Psoas muscle (tissue), 8 donors: ENCODE data around the gene CRY1. TPM values are rescaled to one million over a fixed set of nuclear protein-coding genes. Genes with fewer than 3 reads are reported as not detected.
A peak's percentile ranks its signal among the peaks of the same experiment; 100 is the strongest.

ENCODE experiments used
- ATAC-seq, 4 donors: fragments of 200-7000 bp; cut with Tn5 transposase; one replicate each; pipeline ENCODE4 v1.9.1; 2020; ENCODE audit warnings: moderate library complexity in 3 of 4, mild to moderate bottlenecking in 2 of 4
- DNase-seq, 2 donors: peaks; one replicate each; pipeline ENCODE4 v3.0.0-alpha.2; 2020
- H3K27ac ChIP-seq: fragments of 200-600 bp; one replicate; pipeline ENCODE4 v1.8.0; 2022
- H3K27me3 ChIP-seq, 3 donors: fragments of 200-600 bp in 1 of 3; one replicate each; pipeline versions ENCODE4 v1.6.1 to v1.8.0; 2013 to 2022; ENCODE audit warnings: low read length in 2 of 3, mild to moderate bottlenecking in 2 of 3, moderate library complexity in 1 of 3; ENCODE audit not compliant: insufficient read depth in 3 of 3
- H3K36me3 ChIP-seq, 2 donors: fragments of 200-600 bp in 1 of 2; one replicate each; pipeline versions ENCODE4 v1.6.1 to v1.8.0; 2013 to 2022; ENCODE audit warnings: low read depth in 1 of 2, mild to moderate bottlenecking in 1 of 2, moderate library complexity in 1 of 2; ENCODE audit not compliant: insufficient read depth in 1 of 2
- H3K4me1 ChIP-seq: fragments of 200-600 bp; one replicate; pipeline ENCODE4 v1.8.0; 2022
- H3K4me3 ChIP-seq: fragments of 200-600 bp; one replicate; pipeline ENCODE4 v1.8.0; 2022; ENCODE audit warnings: mild to moderate bottlenecking
- H3K9me3 ChIP-seq: fragments of 200-600 bp; one replicate; pipeline ENCODE4 v1.8.0; 2022
- CTCF ChIP-seq: fragments of 200-600 bp; IDR thresholded peaks from one replicate; pipeline ENCODE4 v1.8.0; 2022; ENCODE audit warnings: antibody characterized with exemption
- WGBS, 3 donors: extraction: QIAGEN DNeasy Blood & Tissue Kit; methylation state at CpG; one replicate each; pipeline versions ENCODE4 v1.1.6 to v1.1.7; 2013; 5-methylcytosine and 5-hydroxymethylcytosine counted together
- intact Hi-C, 2 donors: fragments of 100-400 bp; cut with DNase I; formaldehyde crosslinking; loops; one replicate each; pipeline versions ENCODE4 v1.11.0 to v1.14.2; 2022
- long read RNA-seq, 2 donors: library from polyadenylated mRNA; unstranded; transcript quantifications; one replicate each; pipeline ENCODE4 v2.0.0, GENCODE V29; 2021
- polyA plus RNA-seq, 3 donors: library from polyadenylated mRNA; stranded (reverse); fragments of 200-250 nt; gene quantifications; one replicate each; pipeline ENCODE4 v1.2.3, GENCODE V29; 2013
- total RNA-seq, 4 donors: library from RNA; stranded (reverse); fragmentation: NEBNext Ultra II Directional in 2 of 4; extraction: Animal tissue kit (Norgen Biotek cat#: 25700) in 2 of 4; gene quantifications; one replicate each; pipeline versions ENCODE4 v1.2.1 to v1.2.4, GENCODE V29; 2021 to 2023
- donor health status: healthy with polysubstance abuse.
- donor health status: DM: no; HTN: no; CAD: no; lungs with moderate emphysema.
- donor health status: Bipolar disorder and iron deficiency.
- donor health status: healthy.
- donor health status: DM: yes; HTN: yes; CAD: no.
- donor health status: DM: no; HTN: no; CAD: no.
- donor health status: DM: no; HTN: no; CAD: no.
- donor health status: DM: yes; HTN: yes; CAD: no.

CRY1 gene
- total RNA-seq (10 to 100 TPM; 10.2 to 18.8 (median 12.9) TPM), polyA plus RNA-seq (10 to 100 TPM in 1 of 3 donors, 1 to 10 TPM in 2; 8.8 to 23.3 (median 9.3) TPM)
- long read RNA-seq, donor 1, transcript CRY1-201 (13 exons, 3,267 nt): major isoform, 30 of 36 reads
- long read RNA-seq, donor 1, partial matches to known transcripts: 3 of 36 reads
- long read RNA-seq, donor 1, other reads (novel, unspliced or antisense): 3 of 36 reads
- long read RNA-seq, donor 2, transcript CRY1-201 (13 exons, 3,267 nt): major isoform, 42 of 58 reads
- long read RNA-seq, donor 2, partial matches to known transcripts: 8 of 58 reads
- long read RNA-seq, donor 2, other reads (novel, unspliced or antisense): 8 of 58 reads

- ATAC-seq: peak; percentile 95 to 97 (median 96)
- no peak for TF ChIP-seq CTCF
Observed at GRCh38 chr12:107093417-107094182, at the start of gene CRY1. Gene CRY1 (minus strand): TSS chr12:107093549. CDS start chr12:107092961, 588 bp downstream.

GRCh38 chr12:107139787-107140186, 46.4 kb upstream of the CRY1 start:
- Histone ChIP-seq H3K4me3 (no peak overlapping the region), H3K4me1 (no peaks in the 10 kb centered on the region), H3K27me3 (no peaks in the 10 kb centered on the region), H3K9me3 (no peaks in the 10 kb centered on the region), H3K36me3 (no peaks in the 10 kb centered on the region), H3K27ac (no peak overlapping the region)
- no peak for TF ChIP-seq CTCF
- ATAC-seq: no peak
- intact Hi-C loops: no loop called here
- DNase-seq: no peak
- WGBS, 3 donors: 77 to 89% (median 79%) methylated on average over 1 of the region's 1 CpG

More at GRCh38 chr12:107093417-107094182, at the start of gene CRY1:
- H3K4me3 ChIP-seq: peak within 1 kb of the TSS; percentile 96
- WGBS, 3 donors: 1% methylated on average over 68 to 74 of the region's 74 CpGs
- no peaks in the 10 kb centered on the region for H3K36me3 ChIP-seq
- H3K27me3 ChIP-seq: no peaks in the 10 kb centered on the region
- peak within 1 kb of the TSS; percentile 98 for H3K27ac ChIP-seq
- no peaks in the 10 kb centered on the region for H3K9me3 ChIP-seq
- peaks cover 17% of the 10 kb centered on the region for H3K4me1 ChIP-seq
- intact Hi-C loops: loop anchor here (2.0 to 10.0 kb wide), 3 partner anchors 61 to 139 kb away; partner anchors contain the start of genes MTERF2 (in 1 of the 2) and TMEM263 (in 1 of the 2)
- DNase-seq: peak; percentile 98

GRCh38 chr12:107138990-107139389, 45.6 kb upstream of the CRY1 start:
- Histone ChIP-seq H3K27ac (no peak overlapping the region), H3K9me3 (no peaks in the 10 kb centered on the region), H3K36me3 (no peaks in the 10 kb centered on the region), H3K27me3 (no peaks in the 10 kb centered on the region), H3K4me1 (no peaks in the 10 kb centered on the region), H3K4me3 (no peak overlapping the region)
- 67 to 72% (median 72%) methylated on average over 3 of the region's 3 CpGs for WGBS, 3 donors
- TF ChIP-seq CTCF: no peak
- DNase-seq: no peak
- no peak for ATAC-seq
- intact Hi-C loops: no loop called here

GRCh38 chr12:107135177-107135576, 41.8 kb upstream of the CRY1 start:
- ATAC-seq (no peak), DNase-seq (no peak)
- Histone ChIP-seq H3K27ac (no peak overlapping the region), H3K4me3 (no peak overlapping the region), H3K4me1 (no peaks in the 10 kb centered on the region), H3K36me3 (no peaks in the 10 kb centered on the region), H3K27me3 (no peaks in the 10 kb centered on the region), H3K9me3 (no peaks in the 10 kb centered on the region)
- WGBS, 3 donors: 85 to 90% (median 88%) methylated on average over 2 of the region's 2 CpGs
- intact Hi-C loops: no loop called here
- TF ChIP-seq CTCF: no peak
